Measurements from ENCODE around the gene PRND. TPM values are rescaled to one million over a fixed set of nuclear protein-coding genes. Genes with fewer than 3 reads are reported as not detected.

The PRND gene
- total and polyA plus RNA-seq, 2 of the 8 experiments (the other 6 are each of a cell fraction or from before 2014, with no cell fraction given) = 0.09 to 0.11 TPM

DNA sequence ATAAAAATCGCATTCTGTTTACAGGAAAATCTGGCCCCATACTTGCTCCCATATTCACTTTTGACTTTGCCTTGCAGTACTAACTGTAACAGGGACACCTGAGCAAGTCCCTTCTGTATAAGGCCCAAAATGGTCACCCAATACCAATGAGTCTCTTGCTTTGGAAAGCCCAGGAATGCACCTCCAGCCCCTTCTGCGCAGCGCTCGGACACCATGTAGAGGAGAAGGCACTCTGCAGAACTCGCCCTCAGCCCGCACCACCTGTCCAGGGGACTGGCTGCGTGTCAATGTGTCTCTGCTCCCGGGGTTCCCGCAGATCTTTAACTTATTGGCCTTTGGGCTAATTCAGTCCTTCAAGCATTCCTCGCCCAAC, 746 bp upstream of the PRND start:
- Histone ChIP-seq H4K91ac (replicated peaks; ENCODE audit: insufficient read length, low read length) (no peak overlapping the region), H3K14ac (ENCODE audit: insufficient read length) (no peak overlapping the region), H4K8ac (ENCODE audit: extremely low read depth, insufficient read depth, low read length) (peak overlapping the region; percentile 45; the same call in 1 of the 2 replicates), H3K27me3 (replicated peaks in 1 of 4; ENCODE audit: control insufficient read depth in 3 of 4, extremely low read depth in 1 of 4, insufficient read depth in 3 of 4, low read length in 3 of 4) (no peaks in the 10 kb centered on the region), H2BK12ac (ENCODE audit: low read depth, low read length) (no peak overlapping the region), H3K23ac (ENCODE audit: insufficient read length) (no peak overlapping the region), H3K4me2 (ENCODE audit: insufficient read depth in 1 of 2, low read depth in 2 of 2, low read length in 2 of 2) (peak overlapping the region in 1 of 2 experiments; percentile 53; a peak in 2 of 4 replicates), H3K9me3 (ENCODE audit: insufficient read depth in 2 of 2, low read depth in 1 of 2, low read length in 1 of 2) (no peaks in the 10 kb centered on the region; a peak in 1 of 4 replicates), H3K18ac (ENCODE audit: extremely low read depth, low read length) (no peak overlapping the region), H3K4me3 (ENCODE audit: extremely low read depth in 1 of 4, insufficient read depth in 2 of 4, low read depth in 3 of 4, low read length in 4 of 4) (no peak overlapping the region), H3K9ac (replicated peaks in 1 of 4; ENCODE audit: extremely low read depth in 1 of 4, low read depth in 3 of 4, low read length in 3 of 4) (no peak overlapping the region), H3K56ac (replicated peaks; ENCODE audit: insufficient read length, low read depth, low read length) (no peak overlapping the region), H2BK15ac (ENCODE audit: low read length) (no peak overlapping the region), H3K27ac (ENCODE audit: low read depth, low read length) (no peak overlapping the region), H2AFZ (ENCODE audit: low read length) (peak overlapping the region; percentile 96), H3K4me1 (replicated peaks in 1 of 4; ENCODE audit: control insufficient read depth in 3 of 4, insufficient read depth in 4 of 4, low read length in 3 of 4) (peaks cover 3 to 9% (median 3%) of the 10 kb centered on the region in 4 experiments), H2BK20ac (ENCODE audit: low read length) (no peak overlapping the region), H3K4ac (replicated peaks; ENCODE audit: insufficient read length, low read depth, low read length) (no peak overlapping the region), H2BK5ac (ENCODE audit: low read depth, low read length) (peak overlapping the region; percentile 20; the same call in 1 of the 2 replicates), H3K79me1 (ENCODE audit: low read depth, low read length) (no peaks in the 10 kb centered on the region), H2AK5ac (ENCODE audit: low read depth, low read length) (no peak overlapping the region), H3K36me3 (ENCODE audit: control insufficient read depth in 2 of 4, insufficient read depth in 4 of 4, low read length in 3 of 4) (no peaks in the 10 kb centered on the region; a peak in 1 of 8 replicates), H4K5ac (ENCODE audit: insufficient read length, low read depth, low read length) (no peak overlapping the region), H2BK120ac (replicated peaks; ENCODE audit: low read depth, low read length) (no peak overlapping the region), H4K20me1 (replicated peaks in 1 of 2; ENCODE audit: control insufficient read depth in 1 of 2, insufficient read depth in 2 of 2, low read length in 2 of 2) (no peaks in the 10 kb centered on the region), H3K23me2 (ENCODE audit: low read depth, low read length) (no peaks in the 10 kb centered on the region), H3K79me2 (ENCODE audit: control insufficient read depth in 1 of 2, insufficient read depth in 2 of 2, low read length in 2 of 2) (no peaks in the 10 kb centered on the region)
- DNase-seq (ENCODE audit: low read depth in 1 of 2, low spot score in 2 of 2) (no peak), FAIRE-seq (no peak)
- TF ChIP-seq TAF1 (IDR thresholded peaks at IDR 0.05; ENCODE audit: low read depth, low read length) (no peak), SIRT6 (IDR thresholded peaks at IDR 0.05; ENCODE audit: low read length) (no peak), TCF12 (IDR thresholded peaks at IDR 0.05; ENCODE audit: low read depth, low read length) (no peak), SUZ12 (IDR thresholded peaks at IDR 0.05; ENCODE audit: low read length) (no peak), BACH1 (IDR thresholded peaks at IDR 0.05; ENCODE audit: low read length) (no peak), SP2 (IDR thresholded peaks at IDR 0.05; ENCODE audit: low read length) (no peak), CBX8 (IDR thresholded peaks at IDR 0.05; ENCODE audit: borderline replicate concordance, low read depth, low read length) (no peak)
- CTCF ChIA-PET (ENCODE audit: partially characterized antibody) = interaction anchor here (0.6 to 9.6 kb wide), 13 partner anchors 21 to 1269 kb away, joined by 3 to 104 read pairs (median 4); no protein-coding TSS in a partner anchor
- POLR2A ChIA-PET (ENCODE audit: partially characterized antibody) = no interaction called here
- WGBS, 2 experiments (ENCODE audit: extremely low coverage in 1 of 2, insufficient coverage in 1 of 2, insufficient read length in 1 of 2, insufficient replicate concordance in 2 of 2, low coverage in 1 of 2, low lambda C conversion rate in 2 of 2, missing lambda C conversion rate in 1 of 2) = 69% methylated on average over 10 of the region's 10 CpGs; no CpG with 5 or more reads in 1 of the 2 experiments
